HG03432 (cell line): Measurements from ENCODE around the gene ADAD1.
A peak's percentile ranks its signal among the peaks of the same experiment; 100 is the strongest.
"Not testable (repeated sequence)": the region's sequence is repeated elsewhere in the genome, so short reads cannot be mapped to it uniquely, and the experiment has no call there.

ENCODE experiments used
- ATAC-seq: cut with Tn5 transposase; IDR thresholded peaks from one replicate; pipeline ENCODE4 v1.9.1; 2021; ENCODE audit warnings: mild to moderate bottlenecking, moderate library complexity; ENCODE audit not compliant: unreplicated experiment

ADAD1 gene

GRCh38 chr4:122378711-122379110 is at the start of gene ADAD1:
TSS of gene ADAD1 (plus strand) at chr4:122379011. CDS start at chr4:122380070, 1,059 bp downstream.
- no peak for ATAC-seq

GRCh38 chr4:122329876-122330565 is 48.8 kb upstream of the ADAD1 start:
- no peak for ATAC-seq

GRCh38 chr4:122331195-122331594 is 47.6 kb upstream of the ADAD1 start:
- no peak for ATAC-seq

GRCh38 chr4:122334828-122335227 is 44.0 kb upstream of the ADAD1 start:
- no peak for ATAC-seq

- no peak for ATAC-seq
Observed at GRCh38 chr4:122341886-122342285, 36.9 kb upstream of the ADAD1 start.

GRCh38 chr4:122346036-122346435 is 32.8 kb upstream of the ADAD1 start:
- no peak for ATAC-seq

GRCh38 chr4:122346503-122346902 is 32.3 kb upstream of the ADAD1 start:
- ATAC-seq, result no peak

GRCh38 chr4:122356317-122356808 is 22.4 kb upstream of the ADAD1 start:
- ATAC-seq, result no peak

GRCh38 chr4:122360754-122361153 is 18.1 kb upstream of the ADAD1 start:
- ATAC-seq, result no peak

GRCh38 chr4:122364700-122365404 is 14.0 kb upstream of the ADAD1 start:
- ATAC-seq, result no peak

GRCh38 chr4:122368786-122369185 is 10.0 kb upstream of the ADAD1 start:
- ATAC-seq, result not testable (repeated sequence)

- no peak for ATAC-seq
Observed at GRCh38 chr4:122377352-122377751, 1.5 kb upstream of the ADAD1 start.

- ATAC-seq, result no peak
Observed at GRCh38 chr4:122379239-122379638, 428 bp downstream of the ADAD1 start.

- ATAC-seq, result no peak
Observed at GRCh38 chr4:122383341-122383740, 4.5 kb downstream of the ADAD1 start.

GRCh38 chr4:122384245-122384644 is 5.4 kb downstream of the ADAD1 start:
- ATAC-seq, result no peak

- ATAC-seq, result no peak
Observed at GRCh38 chr4:122393276-122393675, 14.5 kb downstream of the ADAD1 start.

GRCh38 chr4:122403861-122404260 is 25.1 kb downstream of the ADAD1 start:
- no peak for ATAC-seq

GRCh38 chr4:122412547-122412946 is 33.7 kb downstream of the ADAD1 start:
- peak; percentile 67 for ATAC-seq

GRCh38 chr4:122423246-122423645 is 44.4 kb downstream of the ADAD1 start:
- ATAC-seq, result no peak

GRCh38 chr4:122431351-122431750 is 52.5 kb downstream of the ADAD1 start:
- ATAC-seq, result no peak

GRCh38 chr4:122434285-122434684 is 55.5 kb downstream of the ADAD1 start:
- ATAC-seq, result no peak

- ATAC-seq, result no peak
Observed at GRCh38 chr4:122450847-122451246, 72.0 kb downstream of the ADAD1 start.
